Lung (tissue), 12 donors: Measurements from ENCODE around the gene SNRK. TPM values are rescaled to one million over a fixed set of nuclear protein-coding genes. Genes with fewer than 3 reads are reported as not detected.

ENCODE experiments used
- ATAC-seq: fragments of 200-7000 bp; cut with Tn5 transposase; one replicate; pipeline ENCODE4 v1.9.1; 2020; ENCODE audit warnings: moderate number of reproducible peaks; ENCODE audit not compliant: insufficient read depth, low FRiP score
- DNase-seq, 3 donors: peaks; one replicate each; pipeline ENCODE4 v3.0.0-alpha.2; 2013 to 2017
- H3K27ac ChIP-seq, 2 donors: one replicate each; pipeline ENCODE4 v1.5.1; 2013; ENCODE audit warnings: mild to moderate bottlenecking in 2 of 2, moderate library complexity in 2 of 2, control low read depth in 1 of 2, inconsistent platforms in 1 of 2, low read depth in 1 of 2, low read length in 1 of 2
- H3K27me3 ChIP-seq, 3 donors: one replicate each; pipeline ENCODE4 v1.5.1; 2013; ENCODE audit warnings: low read length in 2 of 3; ENCODE audit not compliant: control insufficient read depth in 3 of 3, insufficient read depth in 3 of 3
- H3K36me3 ChIP-seq, 4 donors: one replicate each; pipeline ENCODE4 v1.5.1; 2013; ENCODE audit warnings: low read length in 4 of 4, mild to moderate bottlenecking in 1 of 4, moderate library complexity in 1 of 4; ENCODE audit not compliant: control insufficient read depth in 4 of 4, insufficient read depth in 4 of 4
- H3K4me1 ChIP-seq, 5 donors: one replicate each; pipeline ENCODE4 v1.5.1; 2013; ENCODE audit warnings: low read length in 5 of 5, mild to moderate bottlenecking in 2 of 5, moderate library complexity in 1 of 5; ENCODE audit not compliant: control insufficient read depth in 5 of 5, insufficient read depth in 5 of 5
- H3K4me3 ChIP-seq: one replicate; pipeline ENCODE4 v1.5.1; 2013; ENCODE audit warnings: mild to moderate bottlenecking, control low read depth, moderate library complexity
- H3K9ac ChIP-seq, 2 donors: one replicate each; pipeline ENCODE4 v1.5.1; 2013; ENCODE audit warnings: low read length in 2 of 2, control low read depth in 1 of 2; ENCODE audit not compliant: insufficient read depth in 1 of 2
- H3K9me3 ChIP-seq, 4 donors: one replicate each; pipeline ENCODE4 v1.5.1; 2013; ENCODE audit warnings: low read length in 3 of 4, mild to moderate bottlenecking in 1 of 4, moderate library complexity in 1 of 4; ENCODE audit not compliant: control insufficient read depth in 4 of 4, insufficient read depth in 3 of 4
- WGBS, 2 donors: extraction: QIAGEN DNeasy Blood & Tissue Kit; methylation state at CpG; one replicate each; pipeline ENCODE4 v1.1.7; 2013; 5-methylcytosine and 5-hydroxymethylcytosine counted together
- polyA plus RNA-seq, 2 donors: library from polyadenylated mRNA; stranded (reverse); fragments of 200-250 nt; gene quantifications; one replicate each; pipeline ENCODE4 v1.2.1, GENCODE V29; 2013
- total RNA-seq, 2 donors: library from RNA; depleted of rRNA in 1 of 2; stranded (reverse); fragments of >200 nt in 1 of 2; gene quantifications; one replicate each; pipeline ENCODE4 v1.2.1, GENCODE V29; 2014 to 2021
- TF ChIP-seq, protein P1 (sequence below): IDR thresholded peaks from 2 replicates; pipeline ENCODE4 v1.5.1; 2012; ENCODE audit warnings: mild to moderate bottlenecking; ENCODE audit errors: control extremely low read depth, extremely low read depth
- donor health status: control.
- donor health status: control.
- donor health status: Bipolar disorder and iron deficiency.
- donor health status: healthy.
- donor health status: DM: yes; HTN: yes; CAD: no.

The SNRK gene
- total and polyA plus RNA-seq, 4 donors = 19.2 to 139 (median 45.6) TPM

DNA sequence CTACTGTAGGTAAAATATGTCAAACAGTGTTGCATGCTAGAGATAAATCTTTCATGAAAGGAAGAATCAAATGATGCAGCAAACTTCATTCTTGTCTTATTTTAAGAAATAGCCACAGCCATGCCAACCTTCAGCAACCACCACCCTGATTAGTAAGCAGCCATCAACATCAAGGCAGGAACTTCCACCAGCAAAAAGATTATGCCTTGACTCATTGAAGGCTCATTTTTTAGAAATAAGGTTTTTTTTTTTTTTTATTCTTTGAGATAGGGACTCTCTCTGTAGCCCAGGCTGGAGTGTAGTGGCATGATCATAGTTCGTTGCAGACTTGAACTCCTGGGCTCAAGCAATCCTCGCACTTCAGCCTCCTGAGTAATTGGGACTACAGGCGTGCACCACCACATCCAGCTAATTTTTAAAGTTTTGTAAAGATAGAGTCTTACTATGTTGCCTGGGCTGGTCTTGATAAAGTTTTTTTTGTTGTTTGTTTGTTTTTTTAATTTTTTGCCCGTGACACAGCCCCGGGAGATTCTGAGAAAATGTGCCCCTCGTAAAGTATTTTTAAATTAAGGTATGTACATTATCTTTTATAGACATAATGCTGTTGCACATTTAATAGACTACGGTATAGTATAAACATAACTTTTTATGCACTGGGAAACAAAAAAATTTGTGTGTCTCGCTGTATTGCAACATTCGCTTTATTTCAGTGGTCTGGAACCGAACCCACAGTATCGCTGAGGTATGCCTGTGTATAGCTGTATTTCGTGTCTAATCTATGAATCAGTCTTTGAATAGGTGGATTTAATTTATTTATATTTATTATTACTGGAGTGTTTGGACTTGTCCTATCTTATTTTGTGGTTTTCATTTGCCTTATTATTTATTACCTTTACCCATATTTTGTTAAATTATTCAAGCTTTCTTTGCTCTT is 23.3 kb downstream of the SNRK start:
- TF ChIP-seq, protein P1, sequence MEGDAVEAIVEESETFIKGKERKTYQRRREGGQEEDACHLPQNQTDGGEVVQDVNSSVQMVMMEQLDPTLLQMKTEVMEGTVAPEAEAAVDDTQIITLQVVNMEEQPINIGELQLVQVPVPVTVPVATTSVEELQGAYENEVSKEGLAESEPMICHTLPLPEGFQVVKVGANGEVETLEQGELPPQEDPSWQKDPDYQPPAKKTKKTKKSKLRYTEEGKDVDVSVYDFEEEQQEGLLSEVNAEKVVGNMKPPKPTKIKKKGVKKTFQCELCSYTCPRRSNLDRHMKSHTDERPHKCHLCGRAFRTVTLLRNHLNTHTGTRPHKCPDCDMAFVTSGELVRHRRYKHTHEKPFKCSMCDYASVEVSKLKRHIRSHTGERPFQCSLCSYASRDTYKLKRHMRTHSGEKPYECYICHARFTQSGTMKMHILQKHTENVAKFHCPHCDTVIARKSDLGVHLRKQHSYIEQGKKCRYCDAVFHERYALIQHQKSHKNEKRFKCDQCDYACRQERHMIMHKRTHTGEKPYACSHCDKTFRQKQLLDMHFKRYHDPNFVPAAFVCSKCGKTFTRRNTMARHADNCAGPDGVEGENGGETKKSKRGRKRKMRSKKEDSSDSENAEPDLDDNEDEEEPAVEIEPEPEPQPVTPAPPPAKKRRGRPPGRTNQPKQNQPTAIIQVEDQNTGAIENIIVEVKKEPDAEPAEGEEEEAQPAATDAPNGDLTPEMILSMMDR = no peak
- no peak overlapping the region for H3K27ac ChIP-seq
- H3K36me3 ChIP-seq = peaks cover 0 to 5% (median 1%) of the 10 kb centered on the region in 4 donors
- DNase-seq = no peak
- H3K9me3 ChIP-seq = peaks cover 0 to 2% (median 0%) of the 10 kb centered on the region in 4 donors
- no peaks in the 10 kb centered on the region for H3K27me3 ChIP-seq
- 92 to 94% methylated on average over 12 of the region's 12 CpGs for WGBS, 2 donors
- H3K4me1 ChIP-seq = peaks cover 0 to 10% (median 0%) of the 10 kb centered on the region in 5 donors
- ATAC-seq = no peak
- no peak overlapping the region for H3K4me3 ChIP-seq
- H3K9ac ChIP-seq = no peak overlapping the region

DNA sequence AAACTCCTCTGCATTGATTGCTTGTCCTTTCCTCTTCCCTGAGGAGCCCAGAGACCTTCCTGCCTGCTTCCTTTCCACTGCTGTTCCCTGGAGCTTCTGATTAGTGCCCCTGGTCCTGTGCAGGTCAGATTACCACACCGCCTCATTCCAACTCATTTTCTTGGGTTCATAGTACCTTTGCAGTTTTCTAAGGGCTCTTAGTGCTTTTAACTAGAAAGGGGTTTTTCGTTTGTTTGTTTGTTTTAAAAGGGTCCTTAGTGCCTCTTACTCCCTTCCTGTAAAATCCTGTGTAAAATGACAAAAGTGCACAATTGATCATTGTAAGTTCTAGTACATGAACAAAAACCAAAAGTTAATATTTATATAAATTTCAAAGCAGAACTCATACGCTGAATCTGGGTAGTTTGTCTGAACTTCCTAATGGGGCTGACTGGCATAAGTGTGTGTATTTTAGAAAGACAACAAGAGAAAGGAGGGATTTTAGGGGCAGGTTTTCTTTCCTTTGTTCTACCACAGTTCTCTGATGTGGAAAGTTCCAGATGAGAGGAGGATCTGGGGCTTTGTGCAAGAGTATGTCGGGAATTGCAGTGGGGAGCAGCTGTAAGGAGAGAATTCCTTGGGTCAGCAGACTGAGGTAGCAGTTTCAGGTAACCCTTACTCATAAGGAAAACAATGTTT is 30.6 kb downstream of the SNRK start:
- no peaks in the 10 kb centered on the region for H3K36me3 ChIP-seq
- peak in 2 of 3 donors; percentile 36 to 55 for DNase-seq
- no peak overlapping the region for H3K4me3 ChIP-seq
- H3K4me1 ChIP-seq = peaks cover 0 to 33% (median 6%) of the 10 kb centered on the region in 5 donors
- 52 to 68% methylated on average over 4 of the region's 4 CpGs for WGBS, 2 donors
- peak overlapping the region; percentile 10 to 32 for H3K27ac ChIP-seq
- H3K9me3 ChIP-seq = no peaks in the 10 kb centered on the region
- no peaks in the 10 kb centered on the region for H3K27me3 ChIP-seq
- no peak for ATAC-seq
- H3K9ac ChIP-seq = no peak overlapping the region
- TF ChIP-seq, protein P1 = no peak

DNA sequence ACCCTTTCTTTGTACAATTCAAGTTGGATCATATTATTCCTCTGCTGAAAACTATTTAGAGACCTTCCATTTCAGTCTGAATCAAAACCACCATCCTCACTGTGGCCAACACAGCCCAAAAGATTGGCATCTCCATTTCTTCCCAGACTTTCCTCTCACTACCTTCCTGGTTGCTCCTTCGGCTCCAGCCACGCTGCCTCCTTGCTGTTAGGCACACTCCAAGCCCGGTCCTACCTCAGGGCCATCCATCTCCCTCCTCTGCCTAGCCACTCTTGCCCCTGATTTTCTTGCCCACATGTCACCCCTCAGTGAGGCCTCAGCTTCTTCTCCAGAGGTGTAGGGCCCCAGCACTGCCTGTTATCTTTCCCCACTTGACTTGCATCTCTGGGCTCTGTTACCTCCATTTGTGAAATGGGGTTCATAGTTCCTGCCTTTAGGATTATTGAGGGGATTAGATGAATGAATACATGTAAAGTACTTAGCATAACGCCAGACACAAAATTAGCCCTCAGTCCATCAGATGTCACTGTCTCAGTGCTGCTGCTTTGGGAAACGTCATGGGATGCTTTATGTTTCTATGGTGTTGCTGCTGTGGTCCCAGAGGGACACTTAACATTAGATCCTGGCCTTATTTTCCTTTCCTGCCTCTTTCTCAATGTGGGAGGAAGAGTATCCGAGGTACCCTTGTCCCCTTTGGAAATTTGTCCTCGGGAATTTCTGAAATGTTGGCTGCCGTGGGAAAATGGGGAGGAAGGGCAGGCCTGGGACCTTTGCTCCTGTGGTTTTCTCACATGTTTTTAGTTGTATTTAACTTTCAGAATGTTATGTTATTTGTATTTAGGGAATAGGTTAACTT is 31.3 kb downstream of the SNRK start:
- Histone ChIP-seq H3K4me1 (peaks cover 0 to 33% (median 6%) of the 10 kb centered on the region in 5 donors), H3K9ac (no peak overlapping the region), H3K27ac (peak overlapping the region; percentile 10 to 37)

More for the DNA sequence above, 31.3 kb downstream of the SNRK start:
- no peaks in the 10 kb centered on the region for H3K9me3 ChIP-seq
- H3K4me3 ChIP-seq = no peak overlapping the region
- ATAC-seq = no peak
- whole genome bisulfite sequencing, 2 donors = 65 to 72% methylated on average over 8 of the region's 8 CpGs
- DNase-seq = peak in 1 of 3 donors; percentile 54
- H3K27me3 ChIP-seq = no peaks in the 10 kb centered on the region
- H3K36me3 ChIP-seq = no peaks in the 10 kb centered on the region
- TF ChIP-seq, protein P1 = no peak
